Measurements from ENCODE around the gene NPEPPS. TPM values are rescaled to one million over a fixed set of nuclear protein-coding genes. Genes with fewer than 3 reads are reported as not detected.

Gene NPEPPS
- total and polyA plus RNA-seq, 2 of the 13 experiments (the other 11 are each of a cell fraction or from before 2014, with no cell fraction given): 53.5 to 127 TPM

- TF ChIP-seq DNMT3B (CRISPR knock-in tag; conservative IDR thresholded peaks at IDR 0.05): no peak; the same call in 1 of the 2 replicates
- peak; percentile 88 for TF ChIP-seq NFKB2 (CRISPR knock-in tag; IDR thresholded peaks at IDR 0.05; ENCODE audit: borderline replicate concordance)
- TF ChIP-seq ZNF720 (CRISPR knock-in tag; IDR thresholded peaks at IDR 0.05): 0 out of 2 replicates have a peak, but pooled peaks have one; percentile 15
- TF ChIP-seq E2F5 (CRISPR knock-in tag; conservative IDR thresholded peaks at IDR 0.05): peak; percentile 94
- TF ChIP-seq ZNF589 (CRISPR knock-in tag; conservative IDR thresholded peaks at IDR 0.05): peak; percentile 98
- TF ChIP-seq SNAPC2 (CRISPR knock-in tag; IDR thresholded peaks at IDR 0.05): peak; percentile 79; the same call in 1 of the 2 replicates
- TF ChIP-seq NFE2L1 (CRISPR knock-in tag; IDR thresholded peaks at IDR 0.05; ENCODE audit: borderline replicate concordance): no peak
- TF ChIP-seq GABPB1 (CRISPR knock-in tag; IDR thresholded peaks at IDR 0.05): peak; percentile 94
- TF ChIP-seq NFIB (CRISPR knock-in tag; IDR thresholded peaks at IDR 0.05; ENCODE audit: borderline replicate concordance): no peak
- TF ChIP-seq ZNF788 (CRISPR knock-in tag; IDR thresholded peaks at IDR 0.05; ENCODE audit: borderline replicate concordance): peak; percentile 95
- TF ChIP-seq ETV5 (CRISPR knock-in tag; IDR thresholded peaks at IDR 0.05; ENCODE audit: borderline replicate concordance): peak; percentile 93
- TF ChIP-seq YEATS4 (CRISPR knock-in tag; IDR thresholded peaks at IDR 0.05; ENCODE audit: borderline replicate concordance): peak; percentile 98
- TF ChIP-seq RARG (CRISPR knock-in tag; IDR thresholded peaks at IDR 0.05; ENCODE audit: low read depth): 0 out of 2 replicates have a peak, but pooled peaks have one; percentile 66
- TF ChIP-seq ZEB1 (IDR thresholded peaks at IDR 0.05; ENCODE audit: insufficient replicate concordance, low read depth): peak; percentile 60
- TF ChIP-seq TAF1 (CRISPR knock-in tag; IDR thresholded peaks at IDR 0.05): peak; percentile 89
- TF ChIP-seq, protein P1, sequence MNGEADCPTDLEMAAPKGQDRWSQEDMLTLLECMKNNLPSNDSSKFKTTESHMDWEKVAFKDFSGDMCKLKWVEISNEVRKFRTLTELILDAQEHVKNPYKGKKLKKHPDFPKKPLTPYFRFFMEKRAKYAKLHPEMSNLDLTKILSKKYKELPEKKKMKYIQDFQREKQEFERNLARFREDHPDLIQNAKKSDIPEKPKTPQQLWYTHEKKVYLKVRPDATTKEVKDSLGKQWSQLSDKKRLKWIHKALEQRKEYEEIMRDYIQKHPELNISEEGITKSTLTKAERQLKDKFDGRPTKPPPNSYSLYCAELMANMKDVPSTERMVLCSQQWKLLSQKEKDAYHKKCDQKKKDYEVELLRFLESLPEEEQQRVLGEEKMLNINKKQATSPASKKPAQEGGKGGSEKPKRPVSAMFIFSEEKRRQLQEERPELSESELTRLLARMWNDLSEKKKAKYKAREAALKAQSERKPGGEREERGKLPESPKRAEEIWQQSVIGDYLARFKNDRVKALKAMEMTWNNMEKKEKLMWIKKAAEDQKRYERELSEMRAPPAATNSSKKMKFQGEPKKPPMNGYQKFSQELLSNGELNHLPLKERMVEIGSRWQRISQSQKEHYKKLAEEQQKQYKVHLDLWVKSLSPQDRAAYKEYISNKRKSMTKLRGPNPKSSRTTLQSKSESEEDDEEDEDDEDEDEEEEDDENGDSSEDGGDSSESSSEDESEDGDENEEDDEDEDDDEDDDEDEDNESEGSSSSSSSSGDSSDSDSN (CRISPR knock-in tag; IDR thresholded peaks at IDR 0.05): peak; percentile 93
- TF ChIP-seq ZNF20 (CRISPR knock-in tag; IDR thresholded peaks at IDR 0.05): peak; percentile 50; the same call in 1 of the 2 replicates
- TF ChIP-seq ZNF441 (CRISPR knock-in tag; IDR thresholded peaks at IDR 0.05; ENCODE audit: borderline replicate concordance): peak; percentile 14
- TF ChIP-seq TRIM24 (CRISPR knock-in tag; IDR thresholded peaks at IDR 0.05): no peak
- TF ChIP-seq ZIK1 (CRISPR knock-in tag; IDR thresholded peaks at IDR 0.05; ENCODE audit: borderline replicate concordance, low read depth): peak; percentile 94
- TF ChIP-seq ZNF687 (CRISPR knock-in tag; IDR thresholded peaks at IDR 0.05): peak; percentile 96
- TF ChIP-seq ZNF430 (CRISPR knock-in tag; IDR thresholded peaks at IDR 0.05): peak; percentile 50
These were observed 118.5 kb downstream of the NPEPPS start, which contains the start of gene KPNB1 (continued) for GRCh38 chr17:47649153-47649971.
